ENCODE results near the gene ASTN2. TPM values are rescaled to one million over a fixed set of nuclear protein-coding genes. Genes with fewer than 3 reads are reported as not detected.

ASTN2 gene
- total RNA-seq, 2 donors from 2014 or later, result 113 to 153 TPM

GRCh38 chr9:116798521-116798920 is 616.3 kb downstream of the ASTN2 start:
- Histone ChIP-seq H3K4me1 (replicated peaks) (no peaks in the 10 kb centered on the region), H3K9me3 (no peaks in the 10 kb centered on the region), H3K4me3 (no peak overlapping the region), H3K36me3 (no peaks in the 10 kb centered on the region), H3K27me3 (replicated peaks; ENCODE audit: insufficient read depth) (no peaks in the 10 kb centered on the region), H3K27ac (no peak overlapping the region)
- intact Hi-C loops (cut with DNase I), result no loop called here
- WGBS, result 44% methylated on average over 2 of the region's 2 CpGs
- TF ChIP-seq, protein P1, sequence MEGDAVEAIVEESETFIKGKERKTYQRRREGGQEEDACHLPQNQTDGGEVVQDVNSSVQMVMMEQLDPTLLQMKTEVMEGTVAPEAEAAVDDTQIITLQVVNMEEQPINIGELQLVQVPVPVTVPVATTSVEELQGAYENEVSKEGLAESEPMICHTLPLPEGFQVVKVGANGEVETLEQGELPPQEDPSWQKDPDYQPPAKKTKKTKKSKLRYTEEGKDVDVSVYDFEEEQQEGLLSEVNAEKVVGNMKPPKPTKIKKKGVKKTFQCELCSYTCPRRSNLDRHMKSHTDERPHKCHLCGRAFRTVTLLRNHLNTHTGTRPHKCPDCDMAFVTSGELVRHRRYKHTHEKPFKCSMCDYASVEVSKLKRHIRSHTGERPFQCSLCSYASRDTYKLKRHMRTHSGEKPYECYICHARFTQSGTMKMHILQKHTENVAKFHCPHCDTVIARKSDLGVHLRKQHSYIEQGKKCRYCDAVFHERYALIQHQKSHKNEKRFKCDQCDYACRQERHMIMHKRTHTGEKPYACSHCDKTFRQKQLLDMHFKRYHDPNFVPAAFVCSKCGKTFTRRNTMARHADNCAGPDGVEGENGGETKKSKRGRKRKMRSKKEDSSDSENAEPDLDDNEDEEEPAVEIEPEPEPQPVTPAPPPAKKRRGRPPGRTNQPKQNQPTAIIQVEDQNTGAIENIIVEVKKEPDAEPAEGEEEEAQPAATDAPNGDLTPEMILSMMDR (IDR thresholded peaks at IDR 0.05), result no peak
- no peak for TF ChIP-seq POLR2AphosphoS5 (IDR thresholded peaks at IDR 0.05)
- TF ChIP-seq POLR2A (IDR thresholded peaks at IDR 0.05), result no peak
- DNase-seq (ENCODE audit: low spot score), result no peak

DNA sequence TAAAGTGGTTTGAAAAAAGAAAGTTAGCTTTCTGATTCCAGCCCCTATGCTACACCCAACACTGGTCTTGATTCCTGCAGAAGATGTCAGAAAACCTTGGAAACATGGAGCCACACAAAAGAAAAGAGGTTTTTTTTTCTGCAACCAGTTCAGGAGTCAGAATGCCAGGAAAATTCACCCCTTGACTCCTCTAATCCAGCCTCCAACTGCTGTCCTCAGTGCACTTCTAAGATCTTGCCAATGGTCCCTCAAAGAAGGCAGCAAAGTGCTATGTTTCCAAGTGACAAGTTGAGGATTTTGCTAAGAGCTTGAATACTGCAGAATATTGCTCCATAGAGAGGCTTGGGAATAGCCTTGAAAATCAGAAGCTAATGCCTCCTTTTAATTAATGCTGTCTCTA is 617.6 kb downstream of the ASTN2 start:
- no peak overlapping the region for H3K27ac ChIP-seq
- no peaks in the 10 kb centered on the region for H3K27me3 ChIP-seq (replicated peaks; ENCODE audit: insufficient read depth)
- H3K36me3 ChIP-seq, result no peaks in the 10 kb centered on the region
- TF ChIP-seq POLR2A (IDR thresholded peaks at IDR 0.05), result no peak
- no peak for TF ChIP-seq POLR2AphosphoS5 (IDR thresholded peaks at IDR 0.05)
- TF ChIP-seq, protein P1 (IDR thresholded peaks at IDR 0.05), result no peak
- no peak for DNase-seq (ENCODE audit: low spot score)
- intact Hi-C loops (cut with DNase I), result no loop called here
- no peaks in the 10 kb centered on the region for H3K9me3 ChIP-seq
- no peak overlapping the region for H3K4me3 ChIP-seq
- H3K4me1 ChIP-seq (replicated peaks), result no peaks in the 10 kb centered on the region

DNA sequence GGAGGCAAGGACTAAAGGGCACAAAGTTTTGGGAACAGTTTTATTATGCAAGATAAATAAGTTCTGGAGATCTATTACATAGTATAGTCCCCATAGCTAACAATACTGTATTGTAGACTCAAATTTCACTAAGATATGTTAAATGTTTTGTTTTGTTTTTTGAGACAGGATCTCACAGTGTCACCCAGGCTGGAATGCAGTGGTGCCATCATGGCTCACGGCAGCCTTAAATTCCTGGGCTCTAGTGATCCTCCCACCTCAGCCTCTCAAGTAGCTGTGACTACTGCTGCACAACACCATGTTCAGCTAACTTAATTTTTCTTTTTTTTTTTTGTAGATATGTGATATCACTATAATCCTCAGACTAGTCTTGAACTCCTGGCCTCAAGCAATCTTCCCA is 618.2 kb downstream of the ASTN2 start:
- Histone ChIP-seq H3K27me3 (replicated peaks; ENCODE audit: insufficient read depth) (no peaks in the 10 kb centered on the region), H3K27ac (no peak overlapping the region), H3K4me3 (no peak overlapping the region), H3K36me3 (no peaks in the 10 kb centered on the region), H3K4me1 (replicated peaks) (no peaks in the 10 kb centered on the region), H3K9me3 (no peaks in the 10 kb centered on the region)
- intact Hi-C loops (cut with DNase I), result no loop called here
- WGBS, result 72% methylated on average over 1 of the region's 1 CpG
- TF ChIP-seq, protein P1 (IDR thresholded peaks at IDR 0.05), result no peak
- TF ChIP-seq POLR2AphosphoS5 (IDR thresholded peaks at IDR 0.05) (no peak), POLR2A (IDR thresholded peaks at IDR 0.05) (no peak)
- no peak for DNase-seq (ENCODE audit: low spot score)

GRCh38 chr9:116795821-116796220 is 619.0 kb downstream of the ASTN2 start:
- DNase-seq (ENCODE audit: low spot score), result no peak
- H3K4me1 ChIP-seq (replicated peaks), result no peaks in the 10 kb centered on the region
- H3K27ac ChIP-seq, result no peak overlapping the region
- 21% methylated on average over 2 of the region's 2 CpGs for WGBS
- intact Hi-C loops (cut with DNase I), result no loop called here
- no peaks in the 10 kb centered on the region for H3K27me3 ChIP-seq (replicated peaks; ENCODE audit: insufficient read depth)
- no peak overlapping the region for H3K4me3 ChIP-seq
- no peaks in the 10 kb centered on the region for H3K9me3 ChIP-seq
- TF ChIP-seq POLR2A (IDR thresholded peaks at IDR 0.05) (no peak), POLR2AphosphoS5 (IDR thresholded peaks at IDR 0.05) (no peak)
- TF ChIP-seq, protein P1 (IDR thresholded peaks at IDR 0.05), result no peak
- no peaks in the 10 kb centered on the region for H3K36me3 ChIP-seq

DNA sequence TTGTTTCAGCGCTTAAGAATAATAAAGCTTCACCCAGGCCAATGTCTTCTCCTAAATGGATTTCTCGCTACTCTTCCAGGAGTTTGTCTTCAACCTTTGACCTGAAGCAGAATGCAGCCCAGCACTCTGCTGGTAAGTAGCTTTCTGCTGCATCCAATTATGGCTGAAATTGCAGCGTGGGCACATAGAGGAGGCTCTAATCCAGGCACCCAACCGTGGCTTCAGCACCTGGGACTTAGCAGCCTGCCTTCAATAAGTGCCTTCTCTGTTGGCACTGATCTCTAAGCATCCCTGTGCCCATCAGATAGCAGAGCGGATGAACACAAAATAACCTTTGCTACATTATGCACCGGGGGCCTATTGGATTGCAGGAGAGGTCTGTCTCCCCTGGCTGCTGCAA is 622.6 kb downstream of the ASTN2 start:
- Histone ChIP-seq H3K4me3 (no peak overlapping the region), H3K27ac (no peak overlapping the region), H3K9me3 (no peaks in the 10 kb centered on the region), H3K36me3 (no peaks in the 10 kb centered on the region), H3K27me3 (replicated peaks; ENCODE audit: insufficient read depth) (no peaks in the 10 kb centered on the region), H3K4me1 (replicated peaks) (no peaks in the 10 kb centered on the region)
- no peak for DNase-seq (ENCODE audit: low spot score)
- TF ChIP-seq POLR2A (IDR thresholded peaks at IDR 0.05) (no peak), POLR2AphosphoS5 (IDR thresholded peaks at IDR 0.05) (no peak)
- TF ChIP-seq, protein P1 (IDR thresholded peaks at IDR 0.05), result no peak
- WGBS, result 57% methylated on average over 6 of the region's 6 CpGs
- intact Hi-C loops (cut with DNase I), result no loop called here

Measured in prostate gland (tissue), 2 donors.